Astrocyte of the cerebellum (primary cell): ENCODE results near the gene EVPL.

Source experiments
- DNase-seq: peaks from one replicate; pipeline ENCODE4 v3.0.0-alpha.2; 2011; ENCODE audit warnings: low read depth
- H3K4me3 ChIP-seq: 2 replicates; pipeline ENCODE4 v1.5.1; 2011; ENCODE audit warnings: mild to moderate bottlenecking, low read depth, low read length, moderate library complexity
- in situ Hi-C: cut with HindIII; loops from 2 replicates; pipeline ENCODE4 v1.10.0; 2017; ENCODE audit warnings: low sequenced_read_pairs
- TF ChIP-seq, protein P1 (sequence below): IDR thresholded peaks from 2 replicates; pipeline ENCODE4 v1.5.1; 2012; ENCODE audit warnings: low read length, low read depth, moderate library complexity, mild to moderate bottlenecking; ENCODE audit errors: missing control alignments

EVPL gene

DNA sequence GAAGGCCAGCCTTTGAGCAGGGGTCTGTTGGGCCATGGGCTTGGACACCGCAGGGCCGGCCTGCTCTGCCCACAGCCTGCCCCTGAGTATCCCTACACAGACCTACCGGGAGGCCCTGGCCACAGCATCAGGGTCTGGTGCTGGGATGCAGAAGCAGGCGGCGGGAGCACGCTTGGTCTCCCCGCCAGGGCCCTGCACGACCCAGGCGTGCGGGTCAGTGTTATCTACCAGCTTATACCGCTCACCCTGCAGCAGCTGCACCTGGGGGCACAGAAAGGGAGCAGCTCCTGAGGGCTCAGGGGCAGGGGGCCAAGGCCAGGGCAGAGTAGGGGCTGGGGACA, 8.8 kb downstream of the EVPL start:
- in situ Hi-C loops = no loop called here
- no peak overlapping the region for H3K4me3 ChIP-seq
- TF ChIP-seq, protein P1, sequence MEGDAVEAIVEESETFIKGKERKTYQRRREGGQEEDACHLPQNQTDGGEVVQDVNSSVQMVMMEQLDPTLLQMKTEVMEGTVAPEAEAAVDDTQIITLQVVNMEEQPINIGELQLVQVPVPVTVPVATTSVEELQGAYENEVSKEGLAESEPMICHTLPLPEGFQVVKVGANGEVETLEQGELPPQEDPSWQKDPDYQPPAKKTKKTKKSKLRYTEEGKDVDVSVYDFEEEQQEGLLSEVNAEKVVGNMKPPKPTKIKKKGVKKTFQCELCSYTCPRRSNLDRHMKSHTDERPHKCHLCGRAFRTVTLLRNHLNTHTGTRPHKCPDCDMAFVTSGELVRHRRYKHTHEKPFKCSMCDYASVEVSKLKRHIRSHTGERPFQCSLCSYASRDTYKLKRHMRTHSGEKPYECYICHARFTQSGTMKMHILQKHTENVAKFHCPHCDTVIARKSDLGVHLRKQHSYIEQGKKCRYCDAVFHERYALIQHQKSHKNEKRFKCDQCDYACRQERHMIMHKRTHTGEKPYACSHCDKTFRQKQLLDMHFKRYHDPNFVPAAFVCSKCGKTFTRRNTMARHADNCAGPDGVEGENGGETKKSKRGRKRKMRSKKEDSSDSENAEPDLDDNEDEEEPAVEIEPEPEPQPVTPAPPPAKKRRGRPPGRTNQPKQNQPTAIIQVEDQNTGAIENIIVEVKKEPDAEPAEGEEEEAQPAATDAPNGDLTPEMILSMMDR = no peak
- DNase-seq = no peak

DNA sequence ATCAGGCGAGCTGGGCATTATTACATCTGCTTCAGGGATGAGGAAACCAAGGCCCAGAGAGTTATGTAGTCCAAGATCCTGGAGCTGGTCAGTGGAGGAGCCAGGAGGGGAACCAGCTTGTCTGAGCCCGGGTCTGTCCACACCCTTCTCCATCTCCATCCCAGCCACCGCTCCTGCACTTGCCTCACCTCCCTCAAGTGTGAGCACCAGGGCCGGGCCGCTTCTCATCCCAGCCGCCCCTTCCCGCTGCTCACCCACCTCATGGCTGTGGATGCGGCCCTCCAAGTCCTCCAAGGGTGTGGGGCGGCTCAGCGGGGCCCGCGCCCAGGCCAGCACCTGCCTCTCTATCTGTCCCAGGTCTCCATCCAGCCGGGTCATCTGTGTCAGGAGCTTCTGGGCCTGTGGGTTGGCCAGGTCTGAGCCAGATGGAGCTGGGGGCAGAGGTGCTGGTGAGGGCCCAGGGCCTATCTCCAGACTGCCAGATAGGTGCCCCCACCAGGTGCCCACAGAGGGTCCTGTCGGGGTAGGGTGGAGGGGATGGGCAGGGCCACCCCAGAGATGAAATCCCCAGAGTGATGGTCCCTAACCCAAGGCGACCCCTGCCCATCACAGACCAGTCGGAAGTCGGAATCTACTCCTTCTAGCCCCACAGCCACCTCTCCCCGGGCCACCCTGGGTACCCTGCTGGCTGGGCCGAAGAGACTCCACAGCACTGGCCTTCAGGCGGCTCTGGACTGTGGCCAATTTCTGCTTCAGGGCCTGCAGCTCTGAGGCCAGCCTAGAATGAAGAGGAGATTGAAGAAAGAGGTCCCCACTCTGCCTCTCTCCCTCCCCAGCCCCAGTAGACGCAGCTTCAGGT, 9.4 kb downstream of the EVPL start:
- TF ChIP-seq, protein P1 = no peak
- no peak overlapping the region for H3K4me3 ChIP-seq
- in situ Hi-C loops = no loop called here
- DNase-seq = no peak

DNA sequence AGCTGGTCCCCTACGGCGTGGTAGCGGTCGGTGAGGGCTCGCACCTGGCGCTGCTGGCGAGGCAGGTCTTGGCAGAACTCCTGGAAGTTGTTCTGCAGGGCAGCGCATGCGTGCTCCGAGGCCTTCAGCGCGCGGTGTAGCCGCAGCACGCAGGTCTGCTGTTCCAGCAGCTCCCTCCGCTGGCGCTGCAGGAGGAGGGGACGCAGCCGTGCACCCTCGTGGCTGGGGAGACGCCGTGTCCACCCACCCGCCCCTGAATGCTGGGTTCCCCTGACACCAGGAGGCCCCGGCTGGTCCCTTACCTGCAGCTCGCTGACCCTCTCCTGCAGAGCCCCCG, 12.2 kb downstream of the EVPL start:
- H3K4me3 ChIP-seq = no peak overlapping the region
- in situ Hi-C loops = no loop called here
- TF ChIP-seq, protein P1 = no peak
- DNase-seq = no peak

DNA sequence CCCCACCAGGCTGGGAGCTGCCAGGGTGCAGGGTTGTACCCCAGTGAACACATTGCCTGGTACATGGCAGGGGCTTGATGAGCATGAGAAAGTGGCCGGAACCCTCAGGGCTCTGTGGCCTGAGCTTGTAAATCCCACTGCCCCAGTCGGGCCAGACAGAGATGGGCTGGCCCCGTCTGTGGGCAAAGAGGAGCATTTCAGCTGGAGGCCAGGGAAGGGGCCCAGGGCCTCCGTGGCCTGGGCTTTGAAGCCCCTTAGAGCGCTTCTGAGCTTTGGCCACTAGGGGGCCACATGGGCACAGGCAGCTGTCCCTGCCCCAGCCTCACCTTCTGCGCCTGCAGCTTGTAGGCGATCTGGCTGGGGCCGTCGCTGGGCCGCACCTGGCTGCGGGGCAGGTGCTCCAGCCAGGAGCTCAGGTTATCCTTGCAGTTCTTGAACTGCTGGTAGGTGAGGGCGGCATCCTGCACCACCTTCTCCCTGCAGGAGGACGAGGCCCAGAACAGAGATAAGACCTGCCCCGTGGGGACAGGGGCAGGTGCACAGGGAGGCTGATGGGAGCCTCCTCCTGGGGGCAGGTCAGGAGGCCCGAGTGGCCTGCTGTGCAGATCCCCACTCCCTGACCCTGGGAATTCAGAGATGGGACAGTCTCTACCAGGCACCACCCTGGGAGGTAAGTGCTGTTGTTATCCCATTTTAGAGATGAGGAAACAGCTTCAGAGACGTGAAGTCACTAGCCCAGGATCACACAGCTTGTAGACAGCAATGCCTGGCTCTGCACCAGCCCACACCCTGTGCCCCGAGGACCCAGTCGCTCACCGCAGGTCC, 12.8 kb downstream of the EVPL start:
- TF ChIP-seq, protein P1 = peak; percentile 98
- DNase-seq = no peak
- in situ Hi-C loops = no loop called here
- H3K4me3 ChIP-seq = no peak overlapping the region

DNA sequence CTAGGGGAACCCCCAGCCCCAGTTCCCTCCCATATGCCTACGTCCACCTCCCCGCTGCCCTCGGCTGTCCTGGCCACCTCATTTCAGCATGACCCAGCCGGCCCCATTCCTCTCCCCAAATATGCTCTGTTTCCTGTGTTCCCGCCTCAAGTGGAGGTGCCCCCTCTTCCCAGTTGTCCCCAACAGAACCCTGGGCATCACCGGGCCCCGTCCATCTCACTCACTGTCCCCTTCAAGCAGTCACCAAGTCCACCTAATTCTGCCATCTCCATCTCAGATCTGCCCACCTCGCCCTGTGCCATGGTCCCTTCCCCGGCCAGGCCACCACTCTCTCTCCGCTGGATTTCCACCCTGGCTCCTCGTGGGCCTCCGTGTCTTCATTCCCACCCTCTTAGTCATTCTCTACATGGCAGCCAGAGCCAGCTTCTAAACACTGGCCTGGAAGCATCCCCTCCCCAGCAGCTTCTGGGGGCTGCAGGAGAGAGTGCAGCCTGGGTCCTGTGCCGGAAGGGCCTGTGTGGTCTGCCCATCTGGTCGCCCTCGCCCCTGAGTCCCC, 13.7 kb downstream of the EVPL start:
- TF ChIP-seq, protein P1 = no peak
- in situ Hi-C loops = no loop called here
- no peak for DNase-seq
- H3K4me3 ChIP-seq = no peak overlapping the region

DNA sequence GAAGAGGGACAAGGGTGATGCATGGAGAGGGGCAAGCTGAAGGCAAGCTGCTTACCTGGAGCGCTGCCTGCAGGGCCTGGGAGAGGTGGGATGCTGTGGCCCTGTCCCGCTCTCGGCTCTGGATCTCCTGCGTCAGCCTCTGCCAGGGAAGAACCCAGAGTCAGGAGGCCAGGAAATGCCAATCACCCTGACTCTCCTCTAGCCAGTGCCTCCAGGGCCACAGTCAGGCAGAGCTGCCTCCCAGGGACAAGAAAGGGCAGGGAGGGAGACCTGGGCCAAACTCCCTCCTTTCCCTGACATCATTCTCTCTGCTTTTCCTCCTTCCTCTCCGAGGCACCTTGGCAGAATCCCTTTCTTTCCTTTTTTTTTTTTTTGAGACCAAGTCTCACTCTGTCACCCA, 15.2 kb downstream of the EVPL start:
- TF ChIP-seq, protein P1 = no peak
- no peak for DNase-seq
- in situ Hi-C loops = no loop called here
- H3K4me3 ChIP-seq = no peak overlapping the region
